AG09319 (cell line): ENCODE results near the gene LSS.
"Not testable (repeated sequence)": the region's sequence is repeated elsewhere in the genome, so short reads cannot be mapped to it uniquely, and the experiment has no call there.

Experiments used
- DNase-seq: peaks from one replicate; pipeline ENCODE4 v3.0.0-alpha.2; 2010; ENCODE audit warnings: low read depth; ENCODE audit errors: extremely low read depth
- CTCF ChIP-seq: IDR thresholded peaks from 2 replicates; pipeline ENCODE4 v1.5.1; 2011; ENCODE audit warnings: low read depth, mild to moderate bottlenecking, inconsistent platforms, low read length, moderate library complexity

The LSS gene

GRCh38 chr21:46185716-46186115 lies 42.9 kb downstream of the LSS start:
- TF ChIP-seq CTCF: no peak
- no peak for DNase-seq

GRCh38 chr21:46184625-46185555 lies 43.7 kb downstream of the LSS start:
- no peak for DNase-seq
- TF ChIP-seq CTCF: no peak

GRCh38 chr21:46183910-46184624 lies 44.5 kb downstream of the LSS start, which contains the start of gene SPATC1L:
Gene SPATC1L, minus strand, starts transcription at chr21:46184459. Its CDS starts 1,643 bp downstream, at chr21:46182816.
- TF ChIP-seq CTCF: no peak
- no peak for DNase-seq

- DNase-seq: not testable (repeated sequence)
Measured at GRCh38 chr21:46183337-46183909, 45.2 kb downstream of the LSS start.

DNA sequence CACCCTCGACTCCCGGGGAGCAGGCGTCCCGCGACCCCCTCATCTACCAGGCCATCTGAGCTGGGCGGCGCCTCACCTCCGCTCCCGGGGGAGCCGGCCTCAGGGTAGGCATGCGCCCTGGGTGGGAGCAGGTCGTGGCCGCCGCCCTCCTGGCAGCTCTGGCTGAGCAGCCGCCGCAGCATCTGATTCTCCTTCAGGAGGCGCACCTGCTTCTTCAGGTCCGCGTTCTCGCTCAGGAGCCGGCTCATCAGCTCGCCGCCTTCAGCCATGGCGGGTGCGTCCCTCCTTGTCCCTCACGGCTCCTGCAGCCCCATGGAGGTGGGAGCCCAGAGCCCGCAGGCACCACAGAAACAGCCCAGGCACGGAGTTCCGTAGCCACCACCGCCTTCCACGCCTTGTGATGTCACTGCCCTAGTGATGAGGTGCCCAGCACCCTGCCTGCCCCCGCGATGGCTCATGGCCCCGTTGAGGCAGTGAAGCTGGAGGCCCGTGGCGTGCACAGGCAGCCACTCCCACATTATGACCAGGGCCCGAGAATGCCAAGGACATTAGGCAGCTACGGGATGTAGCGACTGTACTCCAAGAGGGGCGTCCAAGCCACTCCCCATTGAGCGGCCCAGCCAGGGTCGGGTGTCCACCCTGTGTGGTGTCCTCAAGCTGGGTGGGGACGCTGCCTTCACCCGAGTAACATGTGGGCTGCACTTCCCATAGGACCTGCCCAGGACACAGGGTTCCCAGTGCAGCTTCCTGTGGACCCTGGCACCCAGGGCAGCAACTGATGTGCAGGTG lies 45.8 kb downstream of the LSS start:
- DNase-seq: no peak

GRCh38 chr21:46181953-46182547 lies 46.5 kb downstream of the LSS start:
- DNase-seq: no peak
- TF ChIP-seq CTCF: no peak

More for the DNA sequence above, 45.8 kb downstream of the LSS start:
- no peak for TF ChIP-seq CTCF

GRCh38 chr21:46181436-46181835 lies 47.1 kb downstream of the LSS start:
- TF ChIP-seq CTCF: no peak

More at GRCh38 chr21:46181436-46181835, 47.1 kb downstream of the LSS start:
- DNase-seq: no peak
